Measurements from ENCODE around the gene BMP10. TPM values are rescaled to one million over a fixed set of nuclear protein-coding genes. Genes with fewer than 3 reads are reported as not detected.

The BMP10 gene
- polyA plus RNA-seq (2012; rRNA removed) = not detected in 2 replicates
- not detected in 2 replicates for polyA plus RNA-seq (2012; cell fraction: cytosol; rRNA removed)
- not detected in 2 replicates for polyA plus RNA-seq (2012; cell fraction: nucleus; rRNA removed)

GRCh38 chr2:68871159-68871764 is at the start of gene BMP10:
Gene BMP10 (minus strand): TSS chr2:68871397. CDS start chr2:68871358, 39 bp downstream.
- ChIA-PET POLR2A (no interaction called here), CTCF (interaction anchor here (1.1 to 1.4 kb wide), 2 partner anchors 12 to 17 kb away, joined by 3 to 5 read pairs; no protein-coding TSS in a partner anchor)
- Histone ChIP-seq H3K27ac (ENCODE audit: low read depth in 2 of 2, low read length in 1 of 2) (no peak within 1 kb of the TSS), H3K4me1 (ENCODE audit: control insufficient read depth in 1 of 2, insufficient read depth in 2 of 2, low read depth in 1 of 2, low read length in 1 of 2) (no peaks in the 10 kb centered on the region), H3F3A (replicated peaks; ENCODE audit: insufficient read depth) (no peaks in the 10 kb centered on the region), H3K9me3 (no peaks in the 10 kb centered on the region), H3K4me2 (no peak within 1 kb of the TSS), H4K20me1 (ENCODE audit: insufficient read depth) (no peaks in the 10 kb centered on the region), H3K9ac (no peak within 1 kb of the TSS), H3K36me3 (replicated peaks in 1 of 2; ENCODE audit: control insufficient read depth in 1 of 2, insufficient read depth in 2 of 2, low read length in 1 of 2) (no peaks in the 10 kb centered on the region), H3K79me2 (ENCODE audit: insufficient read depth) (no peaks in the 10 kb centered on the region), H3K9me2 (no peaks in the 10 kb centered on the region), H3K4me3 (ENCODE audit: low read depth in 2 of 2, low read length in 1 of 2) (no peak within 1 kb of the TSS), H3K27me3 (ENCODE audit: insufficient read depth) (peaks cover 14% of the 10 kb centered on the region; the same call in 1 of the 2 replicates), H2AFZ (ENCODE audit: low read depth) (no peak within 1 kb of the TSS)
- no peak for DNase-seq
- TF ChIP-seq NRF1 (IDR thresholded peaks at IDR 0.05; ENCODE audit: low read depth, low read length) (no peak), SIN3A (IDR thresholded peaks at IDR 0.05; ENCODE audit: borderline replicate concordance, low read depth, low read length) (no peak), PBX3 (IDR thresholded peaks at IDR 0.05) (no peak), NFIC (IDR thresholded peaks at IDR 0.05; ENCODE audit: borderline replicate concordance) (no peak), EP300 (IDR thresholded peaks at IDR 0.05; ENCODE audit: borderline replicate concordance in 1 of 2, low read depth in 1 of 2, low read length in 1 of 2) (no peak), FOXM1 (IDR thresholded peaks at IDR 0.05; ENCODE audit: low read depth) (no peak), RCOR1 (IDR thresholded peaks at IDR 0.05; ENCODE audit: low read length) (no peak), JUND (IDR thresholded peaks at IDR 0.05) (no peak), RXRA (IDR thresholded peaks at IDR 0.05; ENCODE audit: borderline replicate concordance, low read depth) (no peak), ELF1 (IDR thresholded peaks at IDR 0.05) (no peak), ZBTB33 (IDR thresholded peaks at IDR 0.05; ENCODE audit: borderline replicate concordance, low read depth) (no peak)
- TF ChIP-seq, protein P1, sequence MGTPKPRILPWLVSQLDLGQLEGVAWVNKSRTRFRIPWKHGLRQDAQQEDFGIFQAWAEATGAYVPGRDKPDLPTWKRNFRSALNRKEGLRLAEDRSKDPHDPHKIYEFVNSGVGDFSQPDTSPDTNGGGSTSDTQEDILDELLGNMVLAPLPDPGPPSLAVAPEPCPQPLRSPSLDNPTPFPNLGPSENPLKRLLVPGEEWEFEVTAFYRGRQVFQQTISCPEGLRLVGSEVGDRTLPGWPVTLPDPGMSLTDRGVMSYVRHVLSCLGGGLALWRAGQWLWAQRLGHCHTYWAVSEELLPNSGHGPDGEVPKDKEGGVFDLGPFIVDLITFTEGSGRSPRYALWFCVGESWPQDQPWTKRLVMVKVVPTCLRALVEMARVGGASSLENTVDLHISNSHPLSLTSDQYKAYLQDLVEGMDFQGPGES (IDR thresholded peaks at IDR 0.05; ENCODE audit: low read depth, low read length) = no peak
- WGBS (ENCODE audit: low lambda C conversion rate) = 65% methylated on average over 4 of the region's 6 CpGs

Measured in SK-N-SH (cell line).